SK-N-SH (cell line): ENCODE data around the gene RBBP8. TPM values are rescaled to one million over a fixed set of nuclear protein-coding genes. Genes with fewer than 3 reads are reported as not detected.

Source experiments
- CTCF ChIA-PET: fragments of 300-600, 350-600 bp; formaldehyde crosslinking; extraction: SDS; loops from one replicate; lab custom pipeline; 2021; lab: Yijun Ruan, JAX
- POLR2A ChIA-PET: fragments of 350-600 bp; sonication (Branson Sonifier 250); formaldehyde crosslinking; extraction: SDS; loops from one replicate; lab custom pipeline; 2020; ENCODE audit warnings: antibody characterized with exemption, inconsistent platforms; lab: Yijun Ruan, JAX
- DNase-seq: peaks from one replicate; pipeline ENCODE4 v3.0.0; 2012
- H2AFZ ChIP-seq: fragments of 200-600 bp; sonication (generic); 2 replicates; pipeline ENCODE4 v1.8.1; 2016; ENCODE audit warnings: antibody characterized with exemption, mild to moderate bottlenecking, low read depth
- H3F3A ChIP-seq: fragments of 200-600 bp; sonication (generic); replicated peaks from 2 replicates; pipeline ENCODE3; 2016; ENCODE audit warnings: antibody characterized with exemption, mild to moderate bottlenecking; ENCODE audit not compliant: insufficient read depth
- H3K27ac ChIP-seq, 2 experiments: fragments of 200-500 bp in 1 of 2; fragments of 200-600 bp in 1 of 2; sonication (Bioruptor generic) in 1 of 2; sonication (generic), shearing (Covaris generic) in 1 of 2; 2 replicates each; pipeline versions ENCODE4 v1.5.1 to v1.6.1; 2014 to 2016; ENCODE audit warnings: low read depth in 2 of 2, inconsistent platforms in 1 of 2, low read length in 1 of 2, mild to moderate bottlenecking in 1 of 2, mixed read lengths in 1 of 2
- H3K27me3 ChIP-seq: fragments of 200-600 bp; sonication (generic), shearing (Covaris generic); 2 replicates; pipeline ENCODE4 v1.6.1; 2016; ENCODE audit warnings: mixed run types; ENCODE audit not compliant: insufficient read depth
- H3K36me3 ChIP-seq, 2 experiments: fragments of 200-500 bp in 1 of 2; fragments of 200-600 bp in 1 of 2; sonication (Bioruptor generic) in 1 of 2; sonication (generic) in 1 of 2; replicated peaks in 1 of 2; 2 replicates each; pipeline versions ENCODE3 to v1.5.1; 2014 to 2016; ENCODE audit warnings: low read length in 1 of 2, mild to moderate bottlenecking in 1 of 2; ENCODE audit not compliant: insufficient read depth in 2 of 2, control insufficient read depth in 1 of 2
- H3K4me1 ChIP-seq, 2 experiments: fragments of 200-500 bp in 1 of 2; fragments of 200-600 bp in 1 of 2; sonication (Bioruptor generic) in 1 of 2; sonication (generic), shearing (Covaris generic) in 1 of 2; 2 replicates each; pipeline versions ENCODE4 v1.5.1 to v1.6.1; 2014 to 2016; ENCODE audit warnings: low read depth in 1 of 2, low read length in 1 of 2, mixed run types in 1 of 2; ENCODE audit not compliant: insufficient read depth in 2 of 2, control insufficient read depth in 1 of 2
- H3K4me2 ChIP-seq: fragments of 200-600 bp; sonication (generic), shearing (Covaris generic); 2 replicates; pipeline ENCODE4 v1.6.1; 2017; ENCODE audit warnings: mixed run types
- H3K4me3 ChIP-seq, 2 experiments: fragments of 200-500 bp in 1 of 2; fragments of 200-600 bp in 1 of 2; sonication (Bioruptor generic) in 1 of 2; sonication (generic), shearing (Covaris generic) in 1 of 2; 2 replicates each; pipeline versions ENCODE4 v1.5.1 to v1.8.1; 2014 to 2016; ENCODE audit warnings: low read depth in 2 of 2, inconsistent platforms in 1 of 2, low read length in 1 of 2, mild to moderate bottlenecking in 1 of 2, mixed read lengths in 1 of 2, moderate library complexity in 1 of 2
- H3K79me2 ChIP-seq: fragments of 200-600 bp; sonication (generic); 2 replicates; pipeline ENCODE4 v1.8.1; 2017; ENCODE audit warnings: mild to moderate bottlenecking; ENCODE audit not compliant: insufficient read depth
- H3K9ac ChIP-seq: fragments of 200-600 bp; sonication (generic); 2 replicates; pipeline ENCODE4 v1.6.1; 2017; ENCODE audit warnings: mixed run types
- H3K9me2 ChIP-seq: fragments of 200-600 bp; sonication (generic); 2 replicates; pipeline ENCODE4 v1.6.1; 2017; ENCODE audit warnings: mixed run types
- H3K9me3 ChIP-seq: fragments of 200-600 bp; sonication (generic); 2 replicates; pipeline ENCODE4 v1.6.1; 2017; ENCODE audit warnings: mixed run types, mild to moderate bottlenecking, moderate library complexity
- H4K20me1 ChIP-seq: fragments of 200-600 bp; sonication (generic); 2 replicates; pipeline ENCODE4 v1.6.1; 2017; ENCODE audit warnings: mild to moderate bottlenecking, mixed run types; ENCODE audit not compliant: insufficient read depth
- EP300 ChIP-seq, 2 experiments: IDR thresholded peaks; 2 replicates each; pipeline versions ENCODE4 v1.4.0 to v1.6.1; 2012; ENCODE audit warnings: borderline replicate concordance in 1 of 2, low read depth in 1 of 2, low read length in 1 of 2
- EZH2phosphoT487 ChIP-seq: fragments of 200-600 bp; sonication (generic); IDR thresholded peaks from 2 replicates; pipeline ENCODE4 v1.6.1; 2017; ENCODE audit warnings: low read depth, mixed run types, mild to moderate bottlenecking, antibody characterized with exemption, moderate library complexity, borderline replicate concordance
- FOXM1 ChIP-seq: IDR thresholded peaks from 2 replicates; pipeline ENCODE4 v1.4.0; 2012; ENCODE audit warnings: low read depth, mild to moderate bottlenecking
- PBX3 ChIP-seq: IDR thresholded peaks from 2 replicates; pipeline ENCODE4; 2012
- RCOR1 ChIP-seq: fragments of 150-350 bp; IDR thresholded peaks from 2 replicates; pipeline ENCODE4 v1.6.1; 2017; ENCODE audit warnings: antibody characterized with exemption, low read length
- REST ChIP-seq: IDR thresholded peaks from 2 replicates; pipeline ENCODE4 v1.6.1; 2012; ENCODE audit warnings: mild to moderate bottlenecking, low read depth, low read length, moderate library complexity
- RXRA ChIP-seq: IDR thresholded peaks from 2 replicates; pipeline ENCODE4 v1.4.0; 2012; ENCODE audit warnings: low read depth, mild to moderate bottlenecking, borderline replicate concordance
- SIN3A ChIP-seq: IDR thresholded peaks from 2 replicates; pipeline ENCODE4 v1.6.1; 2012; ENCODE audit warnings: low read depth, mild to moderate bottlenecking, low read length, moderate library complexity, borderline replicate concordance
- YY1 ChIP-seq: IDR thresholded peaks from 2 replicates; pipeline ENCODE4 v1.4.0; 2012; ENCODE audit warnings: low read depth, mild to moderate bottlenecking
- ZBTB33 ChIP-seq: IDR thresholded peaks from 2 replicates; pipeline ENCODE4 v1.4.0; 2012; ENCODE audit warnings: low read depth, borderline replicate concordance
- WGBS: methylation state at CpG from one replicate; pipeline ENCODE4 v1.1.6; 2017; ENCODE audit warnings: low lambda C conversion rate; 5-methylcytosine and 5-hydroxymethylcytosine counted together
- polyA plus RNA-seq, 3 experiments: library from polyadenylated mRNA; depleted of rRNA; stranded (reverse); fragments of >200 nt; gene quantifications; 2 replicates each; pipeline ENCODE4 v1.2.3, GENCODE V29; 2012

Gene RBBP8
- polyA plus RNA-seq, 1 of the 3 experiments (the other 2 are of a cell fraction), result 9.6 TPM

GRCh38 chr18:23020555-23021294 is 87.6 kb downstream of the RBBP8 start:
- WGBS, result 90% methylated on average over 4 of the region's 5 CpGs
- H3K4me1 ChIP-seq, result no peaks in the 10 kb centered on the region

More at GRCh38 chr18:23020555-23021294, 87.6 kb downstream of the RBBP8 start:
- Histone ChIP-seq H3F3A (peaks cover 5% of the 10 kb centered on the region), H3K9me2 (no peaks in the 10 kb centered on the region), H3K4me3 (no peak overlapping the region), H4K20me1 (no peaks in the 10 kb centered on the region), H3K9ac (no peak overlapping the region), H2AFZ (no peak overlapping the region), H3K27ac (no peak overlapping the region), H3K9me3 (no peaks in the 10 kb centered on the region), H3K4me2 (no peak overlapping the region), H3K36me3 (peaks cover 10 to 15% of the 10 kb centered on the region in 2 experiments), H3K79me2 (no peaks in the 10 kb centered on the region), H3K27me3 (no peaks in the 10 kb centered on the region)
- CTCF ChIA-PET, result interaction anchor here (0.9 to 1.4 kb wide), 3 partner anchors 8 to 391 kb away, joined by 3 to 4 read pairs (median 3); no protein-coding TSS in a partner anchor
- no peak for DNase-seq
- no peak for TF ChIP-seq RCOR1
- no peak for TF ChIP-seq ZBTB33
- no peak for TF ChIP-seq YY1
- TF ChIP-seq RXRA, result no peak
- TF ChIP-seq EP300 (IDR thresholded peaks at IDR 0.05; ENCODE audit: borderline replicate concordance in 1 of 2, low read depth in 1 of 2, low read length in 1 of 2), result no peak
- no peak for TF ChIP-seq SIN3A
- no peak for TF ChIP-seq FOXM1
- no peak for TF ChIP-seq REST
- no peak for TF ChIP-seq EZH2phosphoT487
- no peak for TF ChIP-seq PBX3
- POLR2A ChIA-PET, result interaction anchor here (1.2 kb wide), 1 partner anchor 16 kb away, joined by 3 read pairs; no protein-coding TSS in a partner anchor
